ENCODE measurements around the gene ASMTL.

DNA sequence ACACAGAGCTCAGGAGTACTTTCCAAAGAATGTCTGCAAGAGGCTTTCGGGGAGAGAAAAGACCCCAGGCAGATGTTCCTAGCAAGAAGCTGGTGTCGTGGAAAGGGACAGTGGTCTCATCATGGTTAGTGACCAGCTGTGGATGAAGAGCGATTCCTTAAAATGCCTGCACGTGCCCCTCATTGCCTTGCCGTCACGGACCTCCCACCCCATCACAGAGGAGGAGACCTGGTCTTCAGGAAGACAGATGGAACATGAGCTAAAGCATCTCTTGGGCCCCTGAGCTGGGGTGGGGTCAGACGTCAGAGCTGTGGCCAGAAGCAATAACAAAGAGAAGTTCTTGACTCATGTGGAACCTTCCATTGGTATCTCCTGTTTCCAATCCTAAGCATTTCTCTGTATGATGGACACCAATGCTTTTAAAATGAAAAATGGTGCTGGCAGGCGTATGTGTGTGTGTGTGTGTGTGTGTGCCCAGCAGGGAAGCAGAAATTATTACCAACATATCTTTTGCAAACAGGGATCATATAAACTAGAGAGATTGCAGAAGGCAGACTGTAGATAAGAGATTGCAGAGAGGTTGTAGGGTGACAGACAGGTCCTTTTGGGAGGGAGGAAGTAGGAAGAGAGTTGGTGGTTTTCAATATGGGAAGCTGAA is 25.2 kb upstream of the ASMTL start:
- TF ChIP-seq, protein P1, sequence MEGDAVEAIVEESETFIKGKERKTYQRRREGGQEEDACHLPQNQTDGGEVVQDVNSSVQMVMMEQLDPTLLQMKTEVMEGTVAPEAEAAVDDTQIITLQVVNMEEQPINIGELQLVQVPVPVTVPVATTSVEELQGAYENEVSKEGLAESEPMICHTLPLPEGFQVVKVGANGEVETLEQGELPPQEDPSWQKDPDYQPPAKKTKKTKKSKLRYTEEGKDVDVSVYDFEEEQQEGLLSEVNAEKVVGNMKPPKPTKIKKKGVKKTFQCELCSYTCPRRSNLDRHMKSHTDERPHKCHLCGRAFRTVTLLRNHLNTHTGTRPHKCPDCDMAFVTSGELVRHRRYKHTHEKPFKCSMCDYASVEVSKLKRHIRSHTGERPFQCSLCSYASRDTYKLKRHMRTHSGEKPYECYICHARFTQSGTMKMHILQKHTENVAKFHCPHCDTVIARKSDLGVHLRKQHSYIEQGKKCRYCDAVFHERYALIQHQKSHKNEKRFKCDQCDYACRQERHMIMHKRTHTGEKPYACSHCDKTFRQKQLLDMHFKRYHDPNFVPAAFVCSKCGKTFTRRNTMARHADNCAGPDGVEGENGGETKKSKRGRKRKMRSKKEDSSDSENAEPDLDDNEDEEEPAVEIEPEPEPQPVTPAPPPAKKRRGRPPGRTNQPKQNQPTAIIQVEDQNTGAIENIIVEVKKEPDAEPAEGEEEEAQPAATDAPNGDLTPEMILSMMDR (IDR thresholded peaks at IDR 0.05; ENCODE audit: borderline replicate concordance, extremely low read depth, low read length, poor library complexity, severe bottlenecking), result no peak
- no peak for TF ChIP-seq EZH2 (IDR thresholded peaks at IDR 0.05; ENCODE audit: borderline replicate concordance, low read depth, low read length, severe bottlenecking)

Data from DND-41 (cell line).